Stimulated activated CD8-positive, alpha-beta memory T cell treated with anti-CD3 and anti-CD28 coated beads, Interleukin-2, amount 100 ng/mL, for 1 hour (primary cell): Measurements from ENCODE around the gene FZD8.

ENCODE experiments used
- DNase-seq, 2 donors: peaks; one replicate each; pipeline ENCODE4 v3.0.0-alpha.2; 2020; ENCODE audit warnings: low read depth in 2 of 2

Gene FZD8

DNA sequence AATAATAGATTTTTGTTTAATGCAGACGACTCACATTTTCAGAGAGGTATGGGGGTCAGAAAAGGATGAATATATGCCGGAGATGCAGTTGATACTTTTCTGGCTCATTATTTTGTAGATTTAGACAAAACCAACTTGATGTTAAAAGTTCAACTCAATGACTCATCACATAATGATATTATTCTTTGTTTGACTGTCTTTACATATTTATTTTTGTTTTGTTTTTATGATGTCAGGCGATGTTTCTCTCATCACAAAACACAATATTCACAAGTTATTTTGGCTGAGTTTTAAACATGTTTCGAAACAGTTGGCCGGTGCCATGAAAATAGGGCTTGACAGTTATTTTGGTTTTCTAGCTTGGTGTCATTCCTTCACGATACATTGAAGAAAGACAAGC lies 35.7 kb downstream of the FZD8 start:
- no peak for DNase-seq

DNA sequence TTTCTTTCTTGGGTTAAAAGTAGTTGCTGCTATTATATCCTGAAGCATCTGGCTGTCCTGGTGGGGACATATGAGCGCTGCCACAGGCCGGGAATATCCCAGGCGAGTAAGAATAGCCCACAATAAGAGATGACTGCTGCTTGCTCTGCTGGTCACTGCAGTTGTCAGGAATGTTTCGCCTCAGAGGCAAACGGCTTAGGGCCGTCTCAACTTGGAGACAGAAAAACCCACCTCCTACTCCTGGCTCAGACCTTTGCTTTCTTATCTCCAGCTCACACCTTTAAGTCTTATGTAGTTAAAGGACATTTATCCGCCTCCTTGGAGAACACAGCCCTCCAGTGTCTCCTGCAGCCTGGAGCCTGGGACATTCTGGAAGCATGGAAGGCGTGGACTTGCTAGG lies 36.9 kb downstream of the FZD8 start, which contains the start of gene GJD4:
TSS of gene GJD4 (plus strand) at position 151 of the 400 bp plus-strand sequence. CDS start at position 378, 227 bp downstream.
- no peak for DNase-seq

DNA sequence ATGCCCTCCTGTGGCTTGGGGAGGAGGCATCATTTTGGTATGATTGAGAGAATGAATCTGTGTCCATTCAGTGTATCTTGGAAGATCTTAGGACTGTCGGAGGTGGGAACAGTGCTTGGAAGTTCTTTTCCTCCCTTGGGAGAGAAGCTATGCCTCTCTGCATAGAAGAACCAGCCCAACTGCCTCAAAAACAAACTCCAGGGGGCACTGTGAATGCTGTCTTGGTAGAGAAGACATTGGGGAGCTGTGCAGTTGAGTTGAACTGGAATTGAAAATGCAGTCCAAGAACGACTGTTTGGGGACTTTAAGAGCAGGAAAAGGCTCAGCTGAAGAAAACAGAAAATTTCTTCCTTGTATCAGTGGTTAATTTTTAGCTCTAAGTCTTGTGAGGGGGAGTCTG lies 41.9 kb downstream of the FZD8 start:
- DNase-seq = no peak

DNA sequence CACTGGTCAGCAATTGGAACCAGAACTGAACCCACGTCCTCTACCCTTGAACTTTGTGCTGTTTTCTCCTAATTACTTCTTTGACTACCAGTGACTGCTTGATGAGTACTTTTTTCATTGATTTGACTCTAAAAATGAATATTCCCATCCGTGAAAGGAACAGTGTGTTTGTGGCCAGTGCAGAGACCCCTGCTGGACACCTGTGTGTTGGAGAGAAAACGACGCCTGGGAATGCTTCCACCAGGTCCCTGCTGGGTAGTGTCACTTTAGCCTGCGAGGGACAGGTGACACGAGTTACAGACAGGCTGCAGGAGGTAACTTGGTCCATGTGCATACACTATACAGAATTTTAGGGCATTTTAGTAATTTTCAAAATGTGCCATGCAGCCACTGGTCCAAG lies 43.7 kb downstream of the FZD8 start:
- DNase-seq = no peak

DNA sequence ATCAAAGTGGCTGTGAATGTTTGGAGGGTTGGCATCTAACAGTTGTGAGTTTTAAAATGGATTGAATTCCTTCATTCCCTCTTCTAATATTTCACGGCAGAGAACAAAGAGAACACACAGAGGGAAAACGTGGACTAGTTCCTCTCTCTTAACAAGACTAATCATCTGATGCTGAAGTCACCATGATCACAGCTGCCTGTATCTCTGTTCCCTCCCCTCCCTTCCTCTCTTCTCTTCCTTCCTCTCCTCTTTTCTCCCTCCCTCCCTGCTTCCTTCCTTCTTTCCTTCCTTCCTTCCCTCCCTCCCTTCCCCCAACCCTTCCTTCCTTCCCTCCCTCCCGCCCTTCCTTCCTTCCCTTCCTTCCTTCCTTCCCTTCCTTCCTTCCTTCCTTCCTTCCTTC lies 47.0 kb downstream of the FZD8 start:
- DNase-seq = no peak

DNA sequence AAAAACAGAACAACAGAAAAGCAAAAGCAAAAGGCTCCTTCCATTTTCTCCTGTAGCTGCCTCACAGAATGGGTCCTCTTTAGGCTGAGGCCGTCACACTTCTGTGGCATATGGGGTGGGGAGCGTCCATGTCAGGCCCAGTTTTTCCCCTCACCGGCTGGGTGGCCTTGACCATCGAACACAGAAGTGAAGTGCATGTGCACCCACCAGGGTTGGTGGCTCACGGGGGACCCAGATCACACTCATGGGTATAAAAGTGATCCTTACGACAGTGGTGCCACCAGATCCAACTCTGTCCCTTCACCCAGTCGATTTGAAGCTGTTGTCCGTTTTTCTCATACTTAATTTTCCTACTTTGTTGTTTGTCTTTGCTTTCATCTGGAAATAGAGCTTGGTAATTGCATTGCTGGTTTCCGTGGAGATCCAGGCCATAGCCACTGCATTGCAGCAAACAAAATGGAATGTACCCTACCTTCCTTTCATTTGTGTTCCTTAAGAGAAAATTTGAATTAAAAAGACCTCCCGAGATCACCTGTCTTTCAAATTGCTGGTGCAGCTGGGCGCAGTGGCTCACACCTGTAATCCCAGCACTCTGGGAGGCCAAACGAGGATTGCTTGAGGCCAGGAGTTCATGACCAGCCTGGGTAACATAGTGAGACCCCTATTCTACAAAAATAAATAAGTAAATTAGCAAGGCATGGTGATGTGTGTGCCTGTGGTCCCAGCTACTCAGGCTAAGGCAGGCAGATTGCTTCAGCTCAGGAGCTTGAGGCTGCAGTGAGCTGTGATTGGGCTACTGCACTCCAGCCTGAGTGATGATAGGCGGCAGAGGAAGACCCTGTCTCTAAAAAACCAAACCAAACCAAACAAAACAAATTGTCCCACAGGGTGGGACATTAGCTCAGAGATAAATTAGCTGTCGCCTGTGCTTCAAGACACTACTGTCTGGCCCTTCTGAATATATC lies 47.7 kb downstream of the FZD8 start:
- DNase-seq = no peak

DNA sequence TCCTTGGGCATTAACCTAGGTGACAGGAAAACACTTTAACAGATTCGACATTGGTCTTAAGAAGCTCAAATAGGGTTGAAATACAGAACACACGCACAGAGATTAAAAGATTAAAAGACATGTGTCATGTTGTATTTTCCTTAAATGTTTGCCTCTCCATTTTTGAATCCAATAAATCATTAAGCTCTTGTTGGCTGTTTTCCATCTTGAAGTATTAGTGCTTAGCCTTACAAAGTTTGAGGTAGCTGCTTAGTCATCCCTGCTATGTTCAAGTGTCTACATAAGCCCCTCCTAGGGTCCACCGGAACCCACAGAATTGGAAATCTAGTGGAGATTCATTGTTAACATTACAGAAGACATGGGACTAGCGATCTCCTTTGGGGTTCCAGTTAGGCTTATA lies 49.7 kb downstream of the FZD8 start:
- no peak for DNase-seq

DNA sequence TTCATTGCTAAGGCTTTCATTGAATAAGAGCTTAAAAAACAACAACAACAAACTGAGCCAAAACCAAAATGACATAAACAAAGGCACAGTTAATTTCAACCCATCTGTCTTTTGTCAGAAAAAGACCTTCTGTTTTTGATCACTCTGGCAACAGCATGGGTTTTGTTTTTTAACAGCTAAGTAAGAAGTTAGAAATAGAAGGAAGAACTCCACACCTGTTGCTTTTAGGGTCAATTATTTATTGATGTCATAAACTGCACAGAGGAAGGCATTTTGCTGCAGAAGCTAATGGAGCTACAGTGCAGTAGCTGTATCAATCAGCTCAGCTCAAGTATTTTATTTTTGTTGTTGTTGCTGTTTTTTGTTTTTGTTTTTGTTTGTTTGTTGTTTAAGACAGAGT lies 53.3 kb downstream of the FZD8 start:
- DNase-seq = no peak
